Measurements from ENCODE around the gene ADCY1. TPM values are rescaled to one million over a fixed set of nuclear protein-coding genes. Genes with fewer than 3 reads are reported as not detected.

Gene ADCY1
- polyA plus RNA-seq, 3 donors, result 3.0 to 3.8 (median 3.6) TPM

- no peak for DNase-seq (ENCODE audit: extremely low read depth in 1 of 11, low read depth in 9 of 11, low spot score in 4 of 11)
These were observed 124.3 kb downstream of the ADCY1 start for GRCh38 chr7:45698303-45699014.

- no peak for DNase-seq (ENCODE audit: extremely low read depth in 1 of 11, low read depth in 9 of 11, low spot score in 4 of 11)
These were observed 124.8 kb downstream of the ADCY1 start for GRCh38 chr7:45699015-45699309.

- no peak for DNase-seq (ENCODE audit: extremely low read depth in 1 of 11, low read depth in 9 of 11, low spot score in 4 of 11)
These were observed 125.7 kb downstream of the ADCY1 start for GRCh38 chr7:45699726-45700390.

- DNase-seq (ENCODE audit: extremely low read depth in 1 of 11, low read depth in 9 of 11, low spot score in 4 of 11), result no peak
These were observed 126.4 kb downstream of the ADCY1 start for GRCh38 chr7:45700556-45700955.

GRCh38 chr7:45701701-45702510 is 127.7 kb downstream of the ADCY1 start:
- no peak for DNase-seq (ENCODE audit: extremely low read depth in 1 of 11, low read depth in 9 of 11, low spot score in 4 of 11)

GRCh38 chr7:45702751-45703150 is 128.6 kb downstream of the ADCY1 start:
- no peak for DNase-seq (ENCODE audit: extremely low read depth in 1 of 11, low read depth in 9 of 11, low spot score in 4 of 11)

- DNase-seq (ENCODE audit: extremely low read depth in 1 of 11, low read depth in 9 of 11, low spot score in 4 of 11), result no peak
These were observed 129.2 kb downstream of the ADCY1 start for GRCh38 chr7:45703373-45703821.

GRCh38 chr7:45703911-45704682 is 129.9 kb downstream of the ADCY1 start:
- no peak for DNase-seq (ENCODE audit: extremely low read depth in 1 of 11, low read depth in 9 of 11, low spot score in 4 of 11)

GRCh38 chr7:45704683-45705016 is 130.5 kb downstream of the ADCY1 start:
- no peak for DNase-seq (ENCODE audit: extremely low read depth in 1 of 11, low read depth in 9 of 11, low spot score in 4 of 11)

- no peak for DNase-seq (ENCODE audit: extremely low read depth in 1 of 11, low read depth in 9 of 11, low spot score in 4 of 11)
These were observed 134.1 kb downstream of the ADCY1 start for GRCh38 chr7:45708046-45708950.

- DNase-seq (ENCODE audit: extremely low read depth in 1 of 11, low read depth in 9 of 11, low spot score in 4 of 11), result peak in 5 of 11 donors; percentile 5 to 25 (median 15)
These were observed 135.2 kb downstream of the ADCY1 start for GRCh38 chr7:45709168-45710042.

GRCh38 chr7:45710271-45711160 is 136.3 kb downstream of the ADCY1 start:
- DNase-seq (ENCODE audit: extremely low read depth in 1 of 11, low read depth in 9 of 11, low spot score in 4 of 11), result no peak

- no peak for DNase-seq (ENCODE audit: extremely low read depth in 1 of 11, low read depth in 9 of 11, low spot score in 4 of 11)
These were observed 137.0 kb downstream of the ADCY1 start for GRCh38 chr7:45711161-45711490.

GRCh38 chr7:45712057-45712689 is 138.0 kb downstream of the ADCY1 start:
- DNase-seq (ENCODE audit: extremely low read depth in 1 of 11, low read depth in 9 of 11, low spot score in 4 of 11), result no peak

GRCh38 chr7:45712872-45713668 is 138.9 kb downstream of the ADCY1 start:
- no peak for DNase-seq (ENCODE audit: extremely low read depth in 1 of 11, low read depth in 9 of 11, low spot score in 4 of 11)

All from renal cortex interstitium (tissue), 11 donors.